Measurements from ENCODE around the gene CD82.
"Not testable (repeated sequence)": the region's sequence is repeated elsewhere in the genome, so short reads cannot be mapped to it uniquely, and the experiment has no call there.

The CD82 gene

DNA sequence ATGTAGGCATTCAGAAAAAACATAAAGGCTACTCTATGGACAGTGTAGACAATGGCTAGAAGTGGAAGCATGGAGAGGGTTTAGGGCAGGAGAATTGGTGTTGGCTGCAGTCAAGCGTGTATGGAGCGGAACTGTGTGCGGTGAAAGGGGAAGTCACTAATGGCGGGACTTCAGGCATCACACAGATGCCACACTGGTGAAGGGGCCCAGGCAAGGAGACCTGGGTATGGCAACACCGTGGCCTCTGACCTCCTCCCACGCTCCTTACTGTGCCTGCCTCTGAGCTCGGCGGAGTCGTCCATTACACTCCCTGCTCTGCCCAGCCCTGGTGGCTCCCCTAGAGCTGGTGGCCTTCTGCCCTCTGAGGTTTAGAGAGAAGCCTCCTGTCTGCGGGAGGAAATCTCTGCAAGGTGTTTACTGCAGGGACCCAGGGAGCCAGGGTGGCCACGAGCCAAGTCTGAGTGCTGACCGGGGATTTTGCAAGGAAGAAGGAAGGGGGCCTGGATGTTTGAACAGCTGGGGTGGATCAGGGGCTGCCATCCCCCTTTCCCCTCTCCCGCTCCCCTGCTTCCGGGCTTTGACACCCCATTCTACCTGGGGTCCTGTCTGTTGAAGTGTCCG is 86.2 kb downstream of the CD82 start:
- Histone ChIP-seq H3K36me3 (ENCODE audit: insufficient read depth, low read length) (no peaks in the 10 kb centered on the region), H3K9me3 (ENCODE audit: low read depth, low read length) (no peaks in the 10 kb centered on the region), H3K4me3 (no peak overlapping the region), H3K9ac (ENCODE audit: insufficient read length) (no peak overlapping the region), H3K27ac (no peak overlapping the region)
- no peak for TF ChIP-seq EZH2 (IDR thresholded peaks at IDR 0.05)
- no peak for TF ChIP-seq FOXP2 (optimal IDR thresholded peaks at IDR 0.05; ENCODE audit: control extremely low read depth, extremely low read length, insufficient read depth)
- no peak for TF ChIP-seq POLR2AphosphoS5 (IDR thresholded peaks at IDR 0.05; ENCODE audit: borderline replicate concordance, low read depth, low read length)
- DNase-seq (ENCODE audit: low read depth, low spot score) = no peak

DNA sequence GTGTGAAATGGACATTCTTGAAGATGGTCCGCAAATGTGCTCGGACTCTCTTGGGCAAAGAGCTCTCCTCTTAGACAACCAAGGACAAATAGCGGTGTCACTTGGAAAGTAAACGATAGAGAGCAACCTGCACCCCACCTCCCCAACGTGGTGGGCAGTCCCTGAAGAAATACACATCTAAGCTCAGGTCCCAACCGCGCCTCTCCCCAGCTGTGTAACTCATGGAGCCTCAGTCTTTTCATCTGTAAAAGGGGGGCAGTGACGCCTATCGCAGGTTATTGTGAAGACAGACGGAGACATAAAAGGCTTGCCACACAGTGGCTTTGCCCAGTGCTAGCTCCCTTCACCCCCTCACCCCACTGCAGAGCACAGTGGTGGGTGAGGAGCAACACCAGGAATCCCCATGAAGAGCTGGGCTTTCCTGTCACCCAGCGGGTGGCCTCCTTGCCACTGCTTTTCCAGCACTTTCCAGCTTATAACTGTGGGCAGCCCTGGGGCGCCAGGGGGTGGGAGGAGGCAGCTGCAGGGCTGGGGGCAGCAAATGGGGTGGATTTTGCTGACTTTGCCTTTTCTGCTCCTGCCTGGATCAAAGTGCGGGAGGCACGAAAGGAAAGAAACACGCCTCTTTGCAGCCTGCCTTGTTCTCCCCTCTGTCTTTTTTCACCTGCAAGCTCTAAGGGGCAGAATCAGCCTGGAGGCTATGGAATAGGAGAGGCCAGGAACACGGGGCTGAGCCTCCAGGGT is 87.6 kb downstream of the CD82 start:
- no peaks in the 10 kb centered on the region for H3K36me3 ChIP-seq (ENCODE audit: insufficient read depth, low read length)
- H3K9ac ChIP-seq (ENCODE audit: insufficient read length) = no peak overlapping the region
- no peaks in the 10 kb centered on the region for H3K9me3 ChIP-seq (ENCODE audit: low read depth, low read length)
- peak overlapping the region; percentile 57; the same call in 1 of the 2 replicates for H3K27ac ChIP-seq
- H3K4me3 ChIP-seq = peak overlapping the region; percentile 59
- DNase-seq (ENCODE audit: low read depth, low spot score) = peak; percentile 56
- TF ChIP-seq EZH2 (IDR thresholded peaks at IDR 0.05) (no peak), FOXP2 (optimal IDR thresholded peaks at IDR 0.05; ENCODE audit: control extremely low read depth, extremely low read length, insufficient read depth) (no peak), POLR2AphosphoS5 (IDR thresholded peaks at IDR 0.05; ENCODE audit: borderline replicate concordance, low read depth, low read length) (peak; percentile 47)

DNA sequence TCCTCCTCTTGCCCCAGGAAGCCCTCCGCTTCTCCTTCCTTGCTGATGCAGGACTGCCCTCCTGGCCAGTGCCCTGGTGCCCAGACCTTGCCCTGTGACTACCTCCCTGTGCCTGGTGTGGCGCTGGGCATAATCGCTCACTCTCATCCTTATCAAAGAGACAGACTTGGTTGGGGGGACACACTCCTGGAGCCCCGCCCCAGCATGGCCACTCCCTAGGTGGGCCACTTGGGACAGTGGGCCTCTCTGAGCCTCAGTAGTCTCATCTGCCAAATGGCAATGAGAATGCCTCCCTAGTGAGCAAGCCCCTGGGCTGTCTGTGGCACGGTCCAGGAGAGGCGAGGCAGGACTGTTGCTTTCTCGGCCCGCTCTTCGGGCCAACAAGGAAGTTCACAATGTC is 88.6 kb downstream of the CD82 start:
- no peaks in the 10 kb centered on the region for H3K9me3 ChIP-seq (ENCODE audit: low read depth, low read length)
- no peak for DNase-seq (ENCODE audit: low read depth, low spot score)
- no peaks in the 10 kb centered on the region for H3K36me3 ChIP-seq (ENCODE audit: insufficient read depth, low read length)
- peak overlapping the region; percentile 12; the same call in 1 of the 2 replicates for H3K27ac ChIP-seq
- peak overlapping the region; percentile 28 for H3K9ac ChIP-seq (ENCODE audit: insufficient read length)
- H3K4me3 ChIP-seq = peak overlapping the region; percentile 59
- TF ChIP-seq EZH2 (IDR thresholded peaks at IDR 0.05) (no peak), FOXP2 (optimal IDR thresholded peaks at IDR 0.05; ENCODE audit: control extremely low read depth, extremely low read length, insufficient read depth) (no peak), POLR2AphosphoS5 (IDR thresholded peaks at IDR 0.05; ENCODE audit: borderline replicate concordance, low read depth, low read length) (no peak)

DNA sequence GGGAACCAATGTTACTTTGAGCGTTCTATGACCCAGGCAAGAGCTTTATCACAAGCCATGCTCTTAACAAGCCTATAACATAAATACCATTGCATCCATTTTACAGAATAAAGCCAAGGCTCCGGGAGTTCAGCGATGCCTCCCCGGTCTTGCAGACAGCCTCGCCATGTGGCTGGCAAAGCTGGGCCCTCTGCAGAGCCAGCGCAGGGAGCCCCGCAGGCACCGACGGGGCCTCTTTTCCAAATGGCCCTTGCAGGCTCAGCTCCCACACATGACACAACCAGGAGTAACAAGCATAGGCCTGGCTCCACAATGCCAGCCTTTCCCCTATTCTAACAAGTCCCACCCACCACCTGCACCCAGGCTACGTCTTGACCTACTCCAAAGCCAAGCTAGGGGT is 89.1 kb downstream of the CD82 start:
- no peak overlapping the region for H3K27ac ChIP-seq
- H3K36me3 ChIP-seq (ENCODE audit: insufficient read depth, low read length) = no peaks in the 10 kb centered on the region
- no peak overlapping the region for H3K4me3 ChIP-seq
- no peak for DNase-seq (ENCODE audit: low read depth, low spot score)
- TF ChIP-seq EZH2 (IDR thresholded peaks at IDR 0.05) = no peak
- no peak for TF ChIP-seq FOXP2 (optimal IDR thresholded peaks at IDR 0.05; ENCODE audit: control extremely low read depth, extremely low read length, insufficient read depth)
- no peak for TF ChIP-seq POLR2AphosphoS5 (IDR thresholded peaks at IDR 0.05; ENCODE audit: borderline replicate concordance, low read depth, low read length)
- no peaks in the 10 kb centered on the region for H3K9me3 ChIP-seq (ENCODE audit: low read depth, low read length)
- no peak overlapping the region for H3K9ac ChIP-seq (ENCODE audit: insufficient read length)

DNA sequence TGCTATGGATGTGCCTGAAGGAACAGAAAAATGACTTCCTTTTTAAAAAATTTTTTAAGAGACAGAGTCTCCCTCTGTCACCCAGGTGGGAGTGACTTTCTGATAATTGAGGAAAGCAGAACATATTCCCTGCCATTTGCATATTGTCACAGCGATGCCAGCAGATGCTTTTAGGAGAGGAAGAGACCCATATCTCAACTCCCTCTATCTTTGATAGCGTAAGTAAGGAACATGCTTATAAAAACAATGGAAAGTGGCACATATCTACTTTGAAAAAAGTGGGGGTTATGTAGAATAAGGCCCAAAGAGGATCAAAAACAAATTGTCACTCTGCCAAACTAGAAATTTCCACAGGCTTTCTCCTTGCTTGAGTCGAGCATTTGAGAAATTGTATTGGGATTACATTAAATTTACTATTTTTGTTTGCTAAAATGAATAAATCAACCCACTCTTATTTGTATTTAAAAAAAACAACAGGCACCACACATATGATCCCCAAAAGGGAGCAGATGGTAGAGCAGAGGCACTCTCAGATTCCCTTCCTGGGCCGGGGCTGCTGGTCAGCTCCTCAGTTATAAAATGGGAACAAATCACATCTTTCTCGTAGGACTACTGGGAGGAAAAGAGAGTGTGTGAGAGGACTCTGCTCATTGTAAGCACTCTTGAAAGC is 92.5 kb downstream of the CD82 start:
- no peaks in the 10 kb centered on the region for H3K36me3 ChIP-seq (ENCODE audit: insufficient read depth, low read length)
- no peak for DNase-seq (ENCODE audit: low read depth, low spot score)
- no peak overlapping the region for H3K9ac ChIP-seq (ENCODE audit: insufficient read length)
- no peak overlapping the region for H3K4me3 ChIP-seq
- TF ChIP-seq EZH2 (IDR thresholded peaks at IDR 0.05) = no peak
- TF ChIP-seq FOXP2 (optimal IDR thresholded peaks at IDR 0.05; ENCODE audit: control extremely low read depth, extremely low read length, insufficient read depth) = no peak
- TF ChIP-seq POLR2AphosphoS5 (IDR thresholded peaks at IDR 0.05; ENCODE audit: borderline replicate concordance, low read depth, low read length) = no peak
- no peak overlapping the region for H3K27ac ChIP-seq
- H3K9me3 ChIP-seq (ENCODE audit: low read depth, low read length) = no peaks in the 10 kb centered on the region; the same call in 1 of the 2 replicates

DNA sequence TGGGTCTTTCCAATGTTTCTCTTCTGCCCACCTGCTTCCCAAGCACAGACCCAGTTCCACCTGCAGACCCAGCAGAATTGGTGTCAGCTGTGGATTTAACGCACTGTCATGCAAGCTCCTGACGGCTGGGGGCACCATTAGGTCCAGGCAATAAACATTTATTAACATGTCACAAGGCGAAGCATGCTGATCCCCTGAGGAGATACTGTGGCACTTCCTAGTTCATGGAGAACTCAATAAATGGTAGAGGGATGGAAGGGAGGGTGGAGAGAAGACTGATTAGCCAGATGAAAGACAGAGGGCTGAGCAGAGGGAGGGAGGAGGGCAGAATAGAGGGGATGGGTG is 93.0 kb downstream of the CD82 start:
- no peak overlapping the region for H3K4me3 ChIP-seq
- no peak overlapping the region for H3K27ac ChIP-seq
- DNase-seq (ENCODE audit: low read depth, low spot score) = no peak
- no peaks in the 10 kb centered on the region; the same call in 1 of the 2 replicates for H3K9me3 ChIP-seq (ENCODE audit: low read depth, low read length)
- H3K9ac ChIP-seq (ENCODE audit: insufficient read length) = no peak overlapping the region
- TF ChIP-seq EZH2 (IDR thresholded peaks at IDR 0.05) (no peak), POLR2AphosphoS5 (IDR thresholded peaks at IDR 0.05; ENCODE audit: borderline replicate concordance, low read depth, low read length) (no peak), FOXP2 (optimal IDR thresholded peaks at IDR 0.05; ENCODE audit: control extremely low read depth, extremely low read length, insufficient read depth) (no peak)
- H3K36me3 ChIP-seq (ENCODE audit: insufficient read depth, low read length) = no peaks in the 10 kb centered on the region

DNA sequence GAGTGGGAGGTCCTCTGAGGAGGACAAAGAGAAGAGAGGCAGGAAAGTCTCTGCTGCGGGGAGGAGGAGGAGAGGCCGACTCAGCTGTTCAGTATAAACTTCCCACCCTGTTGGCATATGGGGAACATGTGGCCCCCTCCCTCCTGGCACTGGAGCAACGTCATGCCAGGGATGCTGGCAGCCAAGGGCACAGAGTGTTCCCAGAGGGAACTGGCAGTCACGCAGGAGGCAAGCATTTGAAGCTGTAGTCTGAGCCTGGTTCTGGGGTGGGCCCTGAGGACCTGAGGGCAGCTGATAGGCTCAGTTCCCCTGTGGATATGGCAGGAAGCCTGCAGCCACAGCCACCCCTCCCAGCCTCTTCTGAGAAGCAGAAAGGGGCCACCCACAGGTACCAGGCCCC is 94.2 kb downstream of the CD82 start:
- no peak overlapping the region for H3K27ac ChIP-seq
- H3K36me3 ChIP-seq (ENCODE audit: insufficient read depth, low read length) = no peaks in the 10 kb centered on the region
- no peaks in the 10 kb centered on the region; the same call in 1 of the 2 replicates for H3K9me3 ChIP-seq (ENCODE audit: low read depth, low read length)
- no peak overlapping the region for H3K4me3 ChIP-seq
- no peak for DNase-seq (ENCODE audit: low read depth, low spot score)
- TF ChIP-seq EZH2 (IDR thresholded peaks at IDR 0.05) = no peak
- TF ChIP-seq POLR2AphosphoS5 (IDR thresholded peaks at IDR 0.05; ENCODE audit: borderline replicate concordance, low read depth, low read length) = no peak
- no peak for TF ChIP-seq FOXP2 (optimal IDR thresholded peaks at IDR 0.05; ENCODE audit: control extremely low read depth, extremely low read length, insufficient read depth)
- no peak overlapping the region for H3K9ac ChIP-seq (ENCODE audit: insufficient read length)

DNA sequence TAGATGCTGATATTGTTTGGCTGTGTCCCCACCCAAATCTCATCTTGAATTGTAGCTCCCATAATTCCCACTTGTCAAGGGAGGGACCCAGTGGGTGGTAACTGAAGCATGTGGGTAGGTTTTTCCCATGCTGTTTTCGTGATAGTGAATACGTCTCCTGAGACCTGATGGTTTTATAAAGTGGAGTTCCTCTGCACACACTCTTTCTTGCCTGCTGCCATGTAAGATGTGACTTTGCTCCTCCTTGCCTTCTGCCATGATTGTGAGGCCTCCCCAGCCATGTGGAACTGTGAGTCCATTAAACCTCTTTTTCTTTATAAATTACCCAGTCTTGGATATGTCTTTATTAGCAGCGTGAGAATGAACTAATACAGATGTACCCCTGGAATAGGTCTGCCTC is 95.1 kb downstream of the CD82 start:
- DNase-seq (ENCODE audit: low read depth, low spot score); H3K9me3 ChIP-seq (ENCODE audit: low read depth, low read length); H3K4me3 ChIP-seq; H3K36me3 ChIP-seq (ENCODE audit: insufficient read depth, low read length); H3K9ac ChIP-seq (ENCODE audit: insufficient read length); H3K27ac ChIP-seq: not testable (repeated sequence)

All from SK-N-MC (cell line).